G401 (cell line): ENCODE data around the gene HRH3. TPM values are rescaled to one million over a fixed set of nuclear protein-coding genes. Genes with fewer than 3 reads are reported as not detected.

Source experiments
- DNase-seq: peaks from one replicate; pipeline ENCODE4 v3.0.0-alpha.2; 2015; ENCODE audit warnings: low spot score
- in situ Hi-C: cut with HindIII; loops from 2 replicates; pipeline ENCODE4 v1.10.0; 2016; ENCODE audit warnings: low sequenced_read_pairs, mixed read lengths
- total RNA-seq: library from RNA; depleted of rRNA; stranded (reverse); fragments of >200 nt; shearing (Covaris generic); gene quantifications from 2 replicates; pipeline ENCODE4 v1.2.3, GENCODE V29; 2014

HRH3 gene
- total RNA-seq, 1 experiment from 2014 or later: not detected

GRCh38 chr20:62190639-62191411, 29.3 kb downstream of the HRH3 start:
- in situ Hi-C loops: no loop called here

DNA sequence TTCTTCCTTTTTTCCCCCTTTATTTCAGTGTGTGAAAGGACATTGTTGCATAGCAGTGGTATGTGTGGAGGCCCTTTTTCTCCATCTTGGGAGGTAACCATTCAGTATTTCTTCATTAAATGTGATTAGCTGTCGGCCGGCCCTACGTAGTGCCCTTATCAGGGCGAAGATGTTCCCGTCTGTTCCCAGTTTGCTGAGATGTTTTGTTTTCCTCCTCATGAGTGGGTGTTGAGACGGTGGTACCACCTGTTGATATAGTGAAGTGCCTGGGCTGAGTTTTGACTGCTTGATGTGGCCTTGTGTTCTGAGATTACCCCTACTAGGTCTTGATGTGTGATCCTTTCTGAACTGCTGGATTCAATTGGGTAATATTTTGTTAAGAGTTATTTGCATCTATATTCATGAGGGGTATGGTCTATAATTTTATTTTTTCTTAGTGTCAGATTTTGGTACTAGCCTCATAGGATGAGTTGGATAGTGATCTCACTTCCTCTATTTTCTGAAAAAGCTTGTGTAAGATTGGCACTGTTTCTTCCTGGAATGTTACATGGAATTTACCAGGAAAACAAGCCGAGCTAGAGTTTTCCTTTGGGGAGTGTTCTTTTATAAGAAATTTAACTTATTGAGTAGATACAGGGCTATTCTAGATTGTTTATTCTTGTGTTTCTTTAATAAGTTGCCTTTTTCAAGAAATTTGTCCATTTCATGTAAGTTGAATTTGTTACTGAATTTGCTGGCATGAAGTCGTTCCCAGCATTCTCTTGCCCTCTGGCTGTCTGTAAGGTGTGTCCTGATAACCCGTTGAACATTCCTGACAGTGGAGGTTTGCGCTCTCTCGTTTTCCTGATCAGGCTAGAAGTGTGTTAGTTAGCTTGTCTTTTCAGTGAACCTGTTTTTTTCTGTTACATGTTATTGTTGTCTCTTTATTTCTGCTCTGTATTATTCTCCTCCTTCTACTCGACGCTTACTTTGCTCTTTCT, 32.9 kb downstream of the HRH3 start:
- DNase-seq: no peak
- in situ Hi-C loops: loop anchor here (10.0 kb wide), 1 partner anchor 108 kb away; no protein-coding TSS in a partner anchor

More at GRCh38 chr20:62190639-62191411, 29.3 kb downstream of the HRH3 start:
- DNase-seq: no peak

DNA sequence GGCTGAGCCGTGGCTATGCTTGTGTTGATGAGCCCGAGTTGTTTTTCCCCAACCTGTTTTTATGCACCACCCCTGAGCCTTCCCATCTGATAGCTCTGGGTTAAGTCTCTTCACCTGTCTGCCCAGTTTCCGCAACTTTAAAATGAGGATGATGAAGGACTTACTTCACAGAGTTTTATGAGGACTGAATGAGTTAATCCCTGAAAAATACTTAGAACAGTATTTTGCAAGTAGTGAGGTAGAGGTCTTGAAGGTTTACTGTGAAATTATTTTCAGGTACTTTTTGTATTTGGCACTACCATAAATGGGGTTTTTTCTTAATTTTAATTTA, 34.0 kb downstream of the HRH3 start:
- in situ Hi-C loops: loop anchor here (10.0 kb wide), 1 partner anchor 109 kb away; no protein-coding TSS in a partner anchor
- no peak for DNase-seq

DNA sequence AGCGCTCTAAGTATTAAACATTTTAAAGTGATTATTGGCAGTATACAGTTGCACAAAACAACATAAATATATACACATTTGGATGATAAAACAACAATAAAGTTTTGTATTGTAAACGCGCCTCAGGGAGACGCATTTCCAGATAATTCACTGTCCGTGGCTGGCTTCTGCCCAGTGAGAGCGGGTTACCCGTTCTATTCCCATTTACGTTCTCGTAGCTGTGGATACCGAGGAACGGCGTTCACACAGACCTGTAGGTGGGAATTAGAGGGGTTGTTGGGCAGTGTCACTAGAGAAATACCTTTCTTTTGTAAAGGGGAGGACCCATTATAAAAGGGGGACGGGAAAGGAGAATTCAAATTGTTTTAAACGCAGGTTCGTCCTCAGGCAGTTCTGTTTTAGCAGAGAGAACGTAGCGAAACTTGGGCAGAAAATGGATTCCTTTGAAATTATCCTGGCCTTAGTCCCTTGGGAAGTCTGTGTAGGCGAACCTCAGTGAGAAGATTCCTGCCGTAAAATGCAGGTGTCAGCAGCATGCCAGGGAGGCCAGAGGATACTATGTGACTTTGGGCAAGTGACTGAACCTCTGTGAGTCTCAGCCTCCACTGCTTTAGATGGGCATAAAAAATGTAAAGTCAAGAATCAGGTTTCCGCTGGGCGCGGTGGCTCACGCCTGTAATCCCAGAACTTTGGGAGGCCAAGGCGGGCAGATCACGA, 36.5 kb downstream of the HRH3 start:
- no peak for DNase-seq
- in situ Hi-C loops: loop anchor here (10.0 kb wide), 1 partner anchor 111 kb away; no protein-coding TSS in a partner anchor

- in situ Hi-C loops: loop anchor here (10.0 kb wide), 1 partner anchor 112 kb away; no protein-coding TSS in a partner anchor
- DNase-seq: peak; percentile 94
Measured at GRCh38 chr20:62182469-62183425, 37.3 kb downstream of the HRH3 start, which contains the start of gene MTG2. TSS of gene MTG2 (plus strand) at chr20:62183028. CDS start at chr20:62193421, 10,393 bp downstream.

GRCh38 chr20:62181808-62182207, 38.3 kb downstream of the HRH3 start:
- no peak for DNase-seq
- in situ Hi-C loops: loop anchor here (10.0 kb wide), 1 partner anchor 113 kb away; no protein-coding TSS in a partner anchor

DNA sequence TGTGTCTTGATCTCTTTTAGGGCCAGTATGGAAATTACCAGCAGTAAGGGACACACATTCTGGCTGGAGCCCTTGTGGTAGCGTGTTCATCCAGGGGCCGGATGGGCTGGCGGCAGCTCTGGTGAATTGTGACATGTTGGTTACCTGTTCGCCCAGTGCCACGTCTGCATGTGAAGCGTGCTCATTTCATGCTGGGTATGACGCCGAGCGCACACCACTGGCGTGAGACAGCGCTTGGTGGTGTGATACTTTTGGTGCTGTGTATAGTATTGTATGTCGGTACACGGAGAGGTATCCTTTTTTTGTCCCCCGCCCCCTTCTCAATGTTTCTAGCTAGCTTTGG, 40.9 kb downstream of the HRH3 start:
- no peak for DNase-seq

GRCh38 chr20:62178316-62179161, 41.5 kb downstream of the HRH3 start:
- peak; percentile 94 for DNase-seq
- in situ Hi-C loops: no loop called here

More for the DNA sequence above, 40.9 kb downstream of the HRH3 start:
- in situ Hi-C loops: no loop called here

GRCh38 chr20:62177307-62177706, 42.8 kb downstream of the HRH3 start:
- in situ Hi-C loops: no loop called here
- no peak for DNase-seq

DNA sequence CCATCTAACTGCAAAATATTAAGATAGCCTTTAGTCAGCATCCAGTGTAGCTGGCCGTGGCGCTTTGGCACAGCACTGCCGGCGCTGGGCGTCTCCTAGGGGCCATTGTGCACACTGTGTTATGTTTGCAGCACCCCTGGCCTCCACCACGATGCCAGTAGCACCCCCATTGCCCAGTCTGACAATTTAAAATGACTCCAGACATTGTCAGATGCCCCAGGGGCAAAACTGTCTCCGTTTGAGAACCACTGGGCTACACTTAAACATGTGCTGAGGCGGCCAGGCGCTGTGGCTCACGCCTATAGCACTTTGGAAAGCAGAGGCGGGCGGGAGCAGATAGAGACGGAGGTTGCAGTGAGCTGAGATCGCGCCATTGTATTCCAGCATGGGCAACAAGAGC, 43.2 kb downstream of the HRH3 start:
- DNase-seq: no peak
- in situ Hi-C loops: no loop called here

- DNase-seq: no peak
- in situ Hi-C loops: no loop called here
Measured at GRCh38 chr20:62175711-62176110, 44.4 kb downstream of the HRH3 start.

DNA sequence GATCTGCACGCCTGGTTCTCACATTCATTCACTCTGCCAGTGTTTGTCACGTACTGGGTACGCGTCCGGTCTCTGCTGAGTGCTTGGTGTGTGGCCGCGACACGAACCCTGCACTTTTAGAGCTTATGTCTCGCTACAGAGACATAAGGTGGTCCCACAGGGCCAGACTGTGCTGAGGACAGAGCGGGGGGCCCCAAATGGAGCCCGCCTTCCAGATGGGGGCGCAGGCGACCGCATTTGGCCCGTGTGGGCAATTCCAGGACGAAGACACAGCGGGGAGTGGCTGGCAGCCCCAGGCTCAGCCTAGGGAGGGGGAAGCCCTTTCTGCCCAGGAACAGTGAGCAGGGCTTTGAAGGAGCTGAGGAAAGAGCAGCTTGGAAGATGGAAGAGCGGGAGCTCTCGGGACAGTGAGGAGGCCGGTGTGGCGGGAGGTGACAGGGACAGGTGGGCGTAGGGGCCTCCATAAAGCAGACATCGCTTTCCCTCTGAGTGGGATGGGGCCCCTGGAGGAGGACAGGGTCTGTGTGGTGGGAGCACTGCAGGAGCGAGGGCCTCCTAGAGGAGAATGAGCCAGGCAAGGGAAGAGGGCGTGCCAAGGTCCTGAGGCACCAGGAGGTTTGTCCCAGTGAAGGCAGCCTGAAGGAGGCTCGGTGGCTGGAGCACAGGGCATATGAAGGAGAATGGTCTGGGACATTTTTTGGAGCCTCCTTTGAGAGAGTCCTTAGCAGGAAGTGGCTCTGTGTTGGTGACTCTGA, 45.0 kb downstream of the HRH3 start:
- no peak for DNase-seq
- in situ Hi-C loops: no loop called here

DNA sequence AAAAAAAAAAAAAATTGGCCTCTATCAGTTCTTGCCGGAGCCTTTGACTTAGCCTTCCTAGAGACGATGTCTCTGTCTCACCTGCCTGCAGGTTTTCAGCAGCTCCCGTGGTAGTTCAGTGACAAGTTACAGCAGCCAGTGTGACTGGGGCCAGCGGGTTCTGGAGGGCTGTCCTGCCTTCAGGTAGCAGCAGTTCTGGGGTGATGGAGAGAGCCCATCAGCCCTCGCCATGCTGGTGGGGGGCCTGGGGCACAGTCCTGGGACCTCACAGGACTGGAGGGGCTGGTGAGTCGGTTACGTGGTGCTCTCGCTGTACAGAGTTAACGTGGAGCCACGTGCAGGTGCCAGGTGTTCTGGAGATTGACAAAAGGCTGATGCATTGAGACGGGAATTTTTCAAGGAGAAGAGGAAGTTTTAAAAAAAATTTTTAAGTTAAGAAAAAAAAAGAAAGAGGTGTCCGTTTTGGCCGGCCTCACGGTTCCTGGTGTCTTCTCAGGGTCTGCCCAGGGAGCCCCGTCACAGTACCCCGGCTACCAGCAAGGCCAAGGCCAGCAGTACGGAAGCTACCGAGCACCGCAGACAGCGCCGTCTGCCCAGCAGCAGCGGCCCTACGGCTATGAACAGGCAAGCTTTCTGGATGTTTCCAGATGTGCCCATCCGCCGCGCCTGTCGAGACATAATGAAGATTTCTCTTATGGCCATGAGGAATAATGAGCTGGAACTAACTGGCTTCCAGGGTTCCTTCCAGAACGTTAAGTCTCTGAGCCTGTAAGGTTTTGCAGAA, 45.9 kb downstream of the HRH3 start:
- no peak for DNase-seq
- in situ Hi-C loops: no loop called here

- no peak for DNase-seq
- in situ Hi-C loops: no loop called here
Measured at GRCh38 chr20:62172666-62173065, 47.4 kb downstream of the HRH3 start.

DNA sequence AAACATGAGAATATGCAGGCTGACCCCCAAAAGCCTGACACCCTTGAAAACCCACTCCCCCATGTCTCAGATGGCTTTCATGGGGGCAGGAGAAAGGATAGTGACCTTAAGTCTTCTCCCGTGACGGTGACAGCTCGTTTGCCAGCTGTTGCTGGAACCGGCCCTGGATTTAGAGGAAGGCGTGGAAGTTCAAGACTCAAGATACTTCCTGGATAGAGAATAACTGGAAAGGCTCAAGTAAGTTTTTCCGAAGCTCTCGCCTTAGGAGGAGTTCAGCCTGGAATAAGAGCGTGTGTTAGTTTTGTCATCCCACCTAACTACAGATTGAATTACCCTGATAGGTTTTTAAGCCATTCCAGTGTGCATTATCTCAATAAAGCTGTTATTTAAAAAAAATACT, 48.8 kb downstream of the HRH3 start:
- DNase-seq: no peak

DNA sequence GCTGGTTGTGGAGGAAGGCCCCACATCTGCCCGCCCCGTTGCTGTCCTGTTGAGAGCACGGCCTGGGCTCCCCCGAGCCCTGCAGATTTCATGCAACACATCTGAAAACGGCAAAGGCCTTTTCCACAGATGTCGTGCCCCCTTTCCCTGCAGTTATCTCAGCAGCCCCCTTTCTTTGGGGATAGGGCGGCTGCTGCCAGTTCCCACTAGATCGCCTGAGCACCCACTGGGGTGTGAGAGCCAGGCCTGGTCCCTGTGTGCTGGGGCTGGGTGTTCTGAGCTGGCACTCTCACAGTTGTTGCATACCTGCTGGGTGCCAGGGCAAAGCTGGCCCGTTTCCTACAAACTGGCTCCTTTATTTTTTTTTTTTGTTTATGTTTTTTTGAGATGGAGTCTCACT, 49.5 kb downstream of the HRH3 start:
- in situ Hi-C loops: no loop called here
- DNase-seq: no peak

More for the DNA sequence above, 48.8 kb downstream of the HRH3 start:
- in situ Hi-C loops: no loop called here
